ENCODE results near the gene BCAS3.

- no peak for TF ChIP-seq POLR2A (IDR thresholded peaks at IDR 0.05)
- TF ChIP-seq, protein P1, sequence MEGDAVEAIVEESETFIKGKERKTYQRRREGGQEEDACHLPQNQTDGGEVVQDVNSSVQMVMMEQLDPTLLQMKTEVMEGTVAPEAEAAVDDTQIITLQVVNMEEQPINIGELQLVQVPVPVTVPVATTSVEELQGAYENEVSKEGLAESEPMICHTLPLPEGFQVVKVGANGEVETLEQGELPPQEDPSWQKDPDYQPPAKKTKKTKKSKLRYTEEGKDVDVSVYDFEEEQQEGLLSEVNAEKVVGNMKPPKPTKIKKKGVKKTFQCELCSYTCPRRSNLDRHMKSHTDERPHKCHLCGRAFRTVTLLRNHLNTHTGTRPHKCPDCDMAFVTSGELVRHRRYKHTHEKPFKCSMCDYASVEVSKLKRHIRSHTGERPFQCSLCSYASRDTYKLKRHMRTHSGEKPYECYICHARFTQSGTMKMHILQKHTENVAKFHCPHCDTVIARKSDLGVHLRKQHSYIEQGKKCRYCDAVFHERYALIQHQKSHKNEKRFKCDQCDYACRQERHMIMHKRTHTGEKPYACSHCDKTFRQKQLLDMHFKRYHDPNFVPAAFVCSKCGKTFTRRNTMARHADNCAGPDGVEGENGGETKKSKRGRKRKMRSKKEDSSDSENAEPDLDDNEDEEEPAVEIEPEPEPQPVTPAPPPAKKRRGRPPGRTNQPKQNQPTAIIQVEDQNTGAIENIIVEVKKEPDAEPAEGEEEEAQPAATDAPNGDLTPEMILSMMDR (IDR thresholded peaks at IDR 0.05) = no peak
Measured at GRCh38 chr17:61063528-61063927, 385.9 kb downstream of the BCAS3 start.

Measured in lower leg skin (tissue), 3 donors.